Measurements from ENCODE around the gene FCHSD2. TPM values are rescaled to one million over a fixed set of nuclear protein-coding genes. Genes with fewer than 3 reads are reported as not detected.

Gene FCHSD2
- total RNA-seq, 2 donors from 2014 or later: 12.1 to 20.9 TPM

DNA sequence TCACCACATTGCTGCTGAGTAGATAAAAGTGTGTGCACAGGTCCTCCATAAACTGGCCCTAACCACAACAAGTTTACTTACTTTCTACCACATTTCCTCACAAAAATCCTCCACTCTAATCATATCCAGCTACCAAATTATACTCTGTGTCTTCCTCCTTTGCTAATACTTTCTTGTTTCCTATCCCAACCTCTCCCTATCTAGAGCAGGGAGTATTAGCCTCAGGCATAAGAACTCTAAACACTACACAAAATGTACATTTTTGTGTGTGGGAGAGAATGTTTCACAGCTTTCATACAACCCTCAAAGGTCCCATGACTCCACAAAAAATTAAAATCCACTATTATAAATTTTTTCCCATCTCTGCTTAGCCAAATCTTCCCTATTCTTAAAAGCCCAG lies 255.5 kb downstream of the FCHSD2 start:
- Histone ChIP-seq H3K9me3 (no peaks in the 10 kb centered on the region), H3K27me3 (no peaks in the 10 kb centered on the region), H3K36me3 (no peaks in the 10 kb centered on the region), H3K4me1 (no peaks in the 10 kb centered on the region), H3K4me3 (no peak overlapping the region), H3K9ac (ENCODE audit: low read depth in 2 of 2, low read length in 2 of 2) (no peak overlapping the region), H3K27ac (no peak overlapping the region)
- intact Hi-C loops (cut with DNase I): no loop called here
- no peak for DNase-seq
- TF ChIP-seq, protein P1, sequence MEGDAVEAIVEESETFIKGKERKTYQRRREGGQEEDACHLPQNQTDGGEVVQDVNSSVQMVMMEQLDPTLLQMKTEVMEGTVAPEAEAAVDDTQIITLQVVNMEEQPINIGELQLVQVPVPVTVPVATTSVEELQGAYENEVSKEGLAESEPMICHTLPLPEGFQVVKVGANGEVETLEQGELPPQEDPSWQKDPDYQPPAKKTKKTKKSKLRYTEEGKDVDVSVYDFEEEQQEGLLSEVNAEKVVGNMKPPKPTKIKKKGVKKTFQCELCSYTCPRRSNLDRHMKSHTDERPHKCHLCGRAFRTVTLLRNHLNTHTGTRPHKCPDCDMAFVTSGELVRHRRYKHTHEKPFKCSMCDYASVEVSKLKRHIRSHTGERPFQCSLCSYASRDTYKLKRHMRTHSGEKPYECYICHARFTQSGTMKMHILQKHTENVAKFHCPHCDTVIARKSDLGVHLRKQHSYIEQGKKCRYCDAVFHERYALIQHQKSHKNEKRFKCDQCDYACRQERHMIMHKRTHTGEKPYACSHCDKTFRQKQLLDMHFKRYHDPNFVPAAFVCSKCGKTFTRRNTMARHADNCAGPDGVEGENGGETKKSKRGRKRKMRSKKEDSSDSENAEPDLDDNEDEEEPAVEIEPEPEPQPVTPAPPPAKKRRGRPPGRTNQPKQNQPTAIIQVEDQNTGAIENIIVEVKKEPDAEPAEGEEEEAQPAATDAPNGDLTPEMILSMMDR (IDR thresholded peaks at IDR 0.05): no peak

DNA sequence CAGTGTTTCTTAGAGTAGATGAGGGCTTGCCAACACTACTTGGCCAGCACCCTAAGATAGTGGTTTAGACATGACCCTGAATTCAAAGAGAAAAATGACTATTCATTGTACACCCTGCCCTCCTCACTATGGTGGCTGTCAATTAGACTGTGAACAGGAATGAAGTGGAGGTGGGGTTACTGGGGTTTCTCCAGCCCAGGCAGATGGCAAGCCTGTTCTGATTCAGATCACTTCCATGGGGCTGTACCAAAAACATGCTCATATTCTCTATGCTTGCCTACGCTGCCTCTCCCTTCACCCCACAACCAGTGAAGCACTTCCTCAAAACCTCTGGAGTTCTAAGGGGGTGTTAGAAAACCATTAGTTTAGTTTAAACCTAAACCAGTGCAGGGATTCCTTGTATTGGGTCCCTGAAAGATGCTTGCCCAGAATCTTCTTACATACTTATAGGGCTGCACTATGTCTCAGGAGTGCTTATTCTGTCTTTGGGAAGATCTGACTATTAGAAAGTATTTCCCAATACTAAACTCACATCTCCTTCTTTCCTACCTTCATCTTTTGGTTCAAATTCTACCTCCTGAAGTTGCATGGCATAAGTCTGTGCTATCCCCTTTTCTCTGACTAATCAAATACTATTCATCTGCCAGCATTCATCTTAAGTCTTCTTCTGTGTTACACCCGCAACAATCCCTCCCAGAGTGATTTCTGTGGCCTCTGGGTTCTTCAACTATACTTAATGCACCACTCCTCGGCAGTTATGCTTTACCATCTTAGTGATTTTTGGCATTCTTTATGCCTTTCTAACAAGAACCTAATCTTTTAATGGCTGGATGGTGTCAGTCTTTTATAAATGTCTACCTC lies 256.1 kb downstream of the FCHSD2 start:
- Histone ChIP-seq H3K4me3 (no peak overlapping the region), H3K27ac (no peak overlapping the region), H3K4me1 (no peaks in the 10 kb centered on the region), H3K36me3 (no peaks in the 10 kb centered on the region), H3K9ac (ENCODE audit: low read depth in 2 of 2, low read length in 2 of 2) (no peak overlapping the region), H3K9me3 (no peaks in the 10 kb centered on the region), H3K27me3 (no peaks in the 10 kb centered on the region)
- TF ChIP-seq, protein P1 (IDR thresholded peaks at IDR 0.05): no peak
- no peak for DNase-seq
- intact Hi-C loops (cut with DNase I): no loop called here

DNA sequence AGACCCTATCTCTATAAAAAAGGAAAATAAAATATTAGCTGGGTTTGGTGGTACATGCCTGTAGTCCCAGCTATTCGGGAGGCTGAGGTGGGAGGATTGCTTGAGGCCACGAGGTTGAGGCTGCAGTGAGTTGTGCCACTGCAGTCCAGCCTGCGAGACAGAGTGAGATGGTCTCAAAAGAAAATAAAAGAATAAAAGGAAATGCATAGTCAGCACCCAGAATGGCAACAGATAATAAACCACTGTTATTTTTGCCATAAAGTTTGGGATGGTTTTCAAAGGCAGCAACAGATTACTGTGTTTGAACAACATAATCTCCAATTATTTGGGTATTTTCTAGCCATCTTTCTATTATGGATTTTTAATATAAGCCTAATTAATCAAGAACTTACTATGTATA lies 266.0 kb downstream of the FCHSD2 start:
- intact Hi-C loops (cut with DNase I): no loop called here

DNA sequence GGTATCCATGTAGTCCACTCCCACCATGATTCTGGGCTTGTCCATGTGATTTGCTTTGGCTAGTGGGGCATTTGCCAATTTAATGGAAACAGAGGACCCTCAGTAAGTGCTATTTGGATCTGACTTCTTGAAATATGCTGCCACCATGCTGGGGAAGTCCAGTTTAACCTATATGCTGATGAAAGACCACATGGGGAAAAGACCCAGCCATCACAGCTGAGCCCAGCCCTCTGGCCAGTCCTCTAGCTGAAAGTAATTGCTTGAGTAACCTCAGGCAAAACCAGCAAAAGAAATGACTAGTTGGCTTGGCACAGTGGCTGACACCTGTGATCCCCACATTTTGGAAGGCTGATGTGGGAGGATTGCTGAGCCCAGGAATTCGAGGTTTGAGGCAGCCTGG lies 266.4 kb downstream of the FCHSD2 start:
- Histone ChIP-seq H3K9me3 (no peaks in the 10 kb centered on the region), H3K9ac (ENCODE audit: low read depth in 2 of 2, low read length in 2 of 2) (no peak overlapping the region), H3K4me1 (no peaks in the 10 kb centered on the region), H3K4me3 (no peak overlapping the region), H3K27ac (no peak overlapping the region), H3K36me3 (no peaks in the 10 kb centered on the region), H3K27me3 (no peaks in the 10 kb centered on the region)
- intact Hi-C loops (cut with DNase I): no loop called here
- TF ChIP-seq, protein P1 (IDR thresholded peaks at IDR 0.05): no peak
- DNase-seq: no peak

More for the DNA sequence above, 266.0 kb downstream of the FCHSD2 start:
- no peaks in the 10 kb centered on the region for H3K27me3 ChIP-seq
- no peak for DNase-seq
- H3K27ac ChIP-seq: no peak overlapping the region
- no peak overlapping the region for H3K4me3 ChIP-seq
- TF ChIP-seq, protein P1 (IDR thresholded peaks at IDR 0.05): no peak
- no peak overlapping the region for H3K9ac ChIP-seq (ENCODE audit: low read depth in 2 of 2, low read length in 2 of 2)
- H3K36me3 ChIP-seq: no peaks in the 10 kb centered on the region
- no peaks in the 10 kb centered on the region for H3K4me1 ChIP-seq
- no peaks in the 10 kb centered on the region for H3K9me3 ChIP-seq

DNA sequence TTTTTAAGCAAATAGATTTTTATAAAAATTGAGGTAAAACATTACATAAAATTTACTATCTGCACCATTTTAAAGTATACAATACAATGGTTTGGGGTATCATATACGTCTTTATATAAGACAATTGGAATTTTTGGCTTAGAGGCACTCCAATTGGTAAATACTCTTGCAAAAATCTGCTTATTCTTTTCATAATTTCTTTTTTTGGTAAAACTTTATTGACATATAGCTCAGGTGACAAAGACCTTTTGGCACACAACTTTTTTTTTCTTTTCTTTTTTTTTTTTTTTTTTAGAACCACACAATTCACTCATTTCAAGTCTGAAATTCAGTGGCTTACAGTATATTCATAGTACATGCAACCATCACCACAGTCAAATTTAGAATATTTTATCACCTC lies 270.1 kb downstream of the FCHSD2 start:
- intact Hi-C loops (cut with DNase I): no loop called here
- DNase-seq: no peak
- H3K9ac ChIP-seq (ENCODE audit: low read depth in 2 of 2, low read length in 2 of 2): no peak overlapping the region
- no peaks in the 10 kb centered on the region for H3K9me3 ChIP-seq
- H3K27me3 ChIP-seq: no peaks in the 10 kb centered on the region
- no peak overlapping the region for H3K27ac ChIP-seq
- H3K36me3 ChIP-seq: no peaks in the 10 kb centered on the region
- H3K4me1 ChIP-seq: no peaks in the 10 kb centered on the region
- H3K4me3 ChIP-seq: no peak overlapping the region
- TF ChIP-seq, protein P1 (IDR thresholded peaks at IDR 0.05): no peak

Data from colonic mucosa (tissue), 4 donors.